Panc1 (cell line): ENCODE measurements around the gene KIAA1671. TPM values are rescaled to one million over a fixed set of nuclear protein-coding genes. Genes with fewer than 3 reads are reported as not detected.

Experiments used
- ATAC-seq: fragments of 200-7000 bp; cut with Tn5 transposase; 2 replicates; pipeline ENCODE4 v1.9.1; 2020; ENCODE audit warnings: mild to moderate bottlenecking, moderate library complexity
- BruUV-seq: library from RNA; stranded (reverse); fragments of 400-500 nt; replicated peaks from 2 replicates; lab custom pipeline; 2021; lab: Mats Ljungman, UMichigan
- CTCF ChIA-PET: fragments of 300-600 bp; sonication (Branson Sonifier 250); formaldehyde crosslinking; loops from one replicate; lab custom pipeline; 2022; ENCODE audit warnings: antibody characterized with exemption; lab: Charles Lee
- POLR2A ChIA-PET: fragments of 300-600 bp; sonication (Branson Sonifier 250); formaldehyde crosslinking; loops from one replicate; lab custom pipeline; 2022; ENCODE audit warnings: antibody characterized with exemption; lab: Charles Lee
- DNase-seq: peaks from one replicate; pipeline ENCODE4 v3.0.0-alpha.2; 2010; ENCODE audit warnings: low read depth, low spot score
- H3K27ac ChIP-seq: 2 replicates; pipeline ENCODE4 v1.5.1; 2011; ENCODE audit warnings: mild to moderate bottlenecking, low read length, inconsistent platforms
- H3K27me3 ChIP-seq: fragments of 200-500 bp; sonication (Bioruptor generic); 2 replicates; pipeline ENCODE4 v1.6.0; 2014; ENCODE audit warnings: low read length, inconsistent platforms; ENCODE audit not compliant: control insufficient read depth, insufficient read depth
- H3K36me3 ChIP-seq: fragments of 200-500 bp; sonication (Bioruptor generic); 2 replicates; pipeline ENCODE4 v1.5.1; 2014; ENCODE audit warnings: inconsistent platforms, mild to moderate bottlenecking, low read length, moderate library complexity; ENCODE audit not compliant: control insufficient read depth, insufficient read depth
- H3K4me1 ChIP-seq: 2 replicates; pipeline ENCODE4 v1.5.1; 2011; ENCODE audit warnings: inconsistent platforms, mild to moderate bottlenecking, low read length, moderate library complexity; ENCODE audit not compliant: control insufficient read depth, insufficient read depth
- H3K4me3 ChIP-seq, 2 experiments: 2 replicates each; pipeline ENCODE4 v1.5.1; 2011 to 2012; ENCODE audit warnings: low read depth in 2 of 2, low read length in 2 of 2, mild to moderate bottlenecking in 2 of 2, inconsistent platforms in 1 of 2, moderate library complexity in 1 of 2
- H3K9me3 ChIP-seq: fragments of 200-500 bp; sonication (Bioruptor generic); 2 replicates; pipeline ENCODE4 v1.5.1; 2014; ENCODE audit warnings: low read depth, mild to moderate bottlenecking, inconsistent platforms, low read length, moderate library complexity; ENCODE audit not compliant: control insufficient read depth, insufficient read depth
- CTCF ChIP-seq: fragments of 450-650 bp; IDR thresholded peaks from 2 replicates; pipeline ENCODE4 v1.5.1; 2017; ENCODE audit warnings: mild to moderate bottlenecking
- POLR2AphosphoS5 ChIP-seq: IDR thresholded peaks from 2 replicates; pipeline ENCODE4 v1.6.1; 2012; ENCODE audit warnings: mild to moderate bottlenecking, low read depth, low read length, moderate library complexity
- REST ChIP-seq, 2 experiments: IDR thresholded peaks; 2 replicates each; pipeline ENCODE4 v1.6.1; 2011 to 2012; ENCODE audit warnings: low read depth in 2 of 2, control low read depth in 1 of 2, low read length in 1 of 2, mild to moderate bottlenecking in 1 of 2, moderate library complexity in 1 of 2; ENCODE audit not compliant: insufficient read depth in 1 of 2
- SIN3A ChIP-seq: IDR thresholded peaks from 2 replicates; pipeline ENCODE4 v1.6.1; 2012; ENCODE audit warnings: low read depth, mild to moderate bottlenecking, low read length, moderate library complexity, borderline replicate concordance; ENCODE audit not compliant: insufficient read depth
- TCF7L2 ChIP-seq: IDR thresholded peaks from 2 replicates; pipeline ENCODE4 v1.6.1; 2011; ENCODE audit warnings: mild to moderate bottlenecking, low read depth, low read length, inconsistent platforms
- in situ Hi-C: cut with HindIII; loops from 2 replicates; pipeline ENCODE4 v1.10.0; 2016; ENCODE audit warnings: low sequenced_read_pairs, low pct_unique_long_range_greater_than_20kb
- intact Hi-C: fragments of 100-400 bp; cut with micrococcal nuclease; formaldehyde crosslinking; loops from one replicate; pipeline ENCODE4 v1.10.0; 2022; ENCODE audit not compliant: unreplicated experiment
- total RNA-seq: library from RNA; stranded (reverse); gene quantifications from one replicate; pipeline ENCODE4 v1.2.1, GENCODE V29; 2021; ENCODE audit not compliant: unreplicated experiment

KIAA1671 gene
- total RNA-seq, 1 experiment from 2014 or later = 48.1 TPM

GRCh38 chr22:25216230-25216629 lies 263.7 kb downstream of the KIAA1671 start:
- no TSS peak for BruUV-seq
- no peaks in the 10 kb centered on the region for H3K4me1 ChIP-seq
- no peak for DNase-seq
- no peak overlapping the region for H3K27ac ChIP-seq
- in situ Hi-C loops (no loop called here), intact Hi-C loops (no loop called here)
- no peak for ATAC-seq
- H3K4me3 ChIP-seq = no peak overlapping the region
- ChIA-PET POLR2A (no interaction called here), CTCF (no interaction called here)
- TF ChIP-seq SIN3A (no peak), POLR2AphosphoS5 (no peak), TCF7L2 (no peak), CTCF (no peak), REST (IDR thresholded peaks at IDR 0.05; ENCODE audit: insufficient read depth in 1 of 2, low read depth in 2 of 2, low read length in 1 of 2) (no peak)
- no peaks in the 10 kb centered on the region for H3K36me3 ChIP-seq
- H3K27me3 ChIP-seq = no peaks in the 10 kb centered on the region; the same call in 1 of the 2 replicates
- no peaks in the 10 kb centered on the region for H3K9me3 ChIP-seq

GRCh38 chr22:25219211-25219689 lies 266.7 kb downstream of the KIAA1671 start, which contains the start of gene CRYBB2:
Gene CRYBB2, plus strand, starts transcription at chr22:25219639. Its CDS starts 1,791 bp downstream, at chr22:25221430.
- Histone ChIP-seq H3K27ac (no peak within 1 kb of the TSS), H3K9me3 (no peaks in the 10 kb centered on the region), H3K36me3 (no peaks in the 10 kb centered on the region), H3K27me3 (no peaks in the 10 kb centered on the region; the same call in 1 of the 2 replicates), H3K4me1 (no peaks in the 10 kb centered on the region), H3K4me3 (no peak within 1 kb of the TSS)
- BruUV-seq = no TSS peak
- CTCF ChIA-PET = no interaction called here
- no peak for TF ChIP-seq POLR2AphosphoS5
- no peak for TF ChIP-seq REST (IDR thresholded peaks at IDR 0.05; ENCODE audit: insufficient read depth in 1 of 2, low read depth in 2 of 2, low read length in 1 of 2)
- no peak for TF ChIP-seq TCF7L2
- no peak for TF ChIP-seq CTCF
- intact Hi-C loops (no loop called here), in situ Hi-C loops (no loop called here)
- DNase-seq (no peak), ATAC-seq (no peak)
- POLR2A ChIA-PET = no interaction called here
